Fibroblast of the aortic adventitia (primary cell): ENCODE data around the gene EDEM3. TPM values are rescaled to one million over a fixed set of nuclear protein-coding genes. Genes with fewer than 3 reads are reported as not detected.

Experiments
- DNase-seq: peaks from one replicate; pipeline ENCODE4 v3.0.0-alpha.2; 2010; ENCODE audit warnings: low read depth
- H3K4me3 ChIP-seq: 2 replicates; pipeline ENCODE4 v1.5.1; 2011; ENCODE audit warnings: low read depth, mild to moderate bottlenecking, control low read depth, low read length, moderate library complexity
- total RNA-seq: library from RNA; depleted of rRNA; stranded (reverse); fragments of >200 nt; gene quantifications from 2 replicates; pipeline ENCODE4 v1.2.3, GENCODE V29; 2012; ENCODE audit warnings: low replicate concordance
- TF ChIP-seq, protein P1 (sequence below): IDR thresholded peaks from 2 replicates; pipeline ENCODE4 v1.5.1; 2011; ENCODE audit warnings: mild to moderate bottlenecking, low read length, control low read depth, inconsistent platforms; ENCODE audit not compliant: insufficient read depth

The EDEM3 gene
- total RNA-seq, 1 donor: 47.0 TPM

DNA sequence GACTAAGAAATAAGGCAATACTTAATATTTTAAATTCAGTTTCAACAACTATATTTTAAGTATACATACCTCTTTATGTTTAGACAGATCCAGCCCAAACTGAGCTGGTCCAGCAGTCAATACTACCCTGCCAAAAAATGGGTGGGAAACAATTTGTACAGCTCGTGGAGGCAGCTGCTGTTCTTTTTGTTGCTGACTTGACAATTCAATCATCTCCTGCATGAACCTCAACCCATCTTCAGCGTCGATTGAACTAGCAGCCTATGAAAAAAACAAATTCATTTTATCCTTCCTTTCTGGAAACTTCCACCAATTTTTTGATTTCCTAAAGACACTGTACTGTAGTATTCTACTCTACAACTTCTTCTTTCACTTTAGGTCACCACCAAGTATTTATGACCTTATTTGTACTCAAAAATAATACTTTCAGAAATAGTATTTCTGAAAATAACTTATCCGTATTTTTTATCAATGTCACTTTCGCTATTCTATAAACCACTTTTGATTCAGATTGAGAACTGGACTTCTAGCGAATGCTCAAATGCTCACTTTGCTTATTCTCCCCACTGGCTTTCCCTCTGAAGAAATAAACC, 46.5 kb downstream of the EDEM3 start:
- TF ChIP-seq, protein P1, sequence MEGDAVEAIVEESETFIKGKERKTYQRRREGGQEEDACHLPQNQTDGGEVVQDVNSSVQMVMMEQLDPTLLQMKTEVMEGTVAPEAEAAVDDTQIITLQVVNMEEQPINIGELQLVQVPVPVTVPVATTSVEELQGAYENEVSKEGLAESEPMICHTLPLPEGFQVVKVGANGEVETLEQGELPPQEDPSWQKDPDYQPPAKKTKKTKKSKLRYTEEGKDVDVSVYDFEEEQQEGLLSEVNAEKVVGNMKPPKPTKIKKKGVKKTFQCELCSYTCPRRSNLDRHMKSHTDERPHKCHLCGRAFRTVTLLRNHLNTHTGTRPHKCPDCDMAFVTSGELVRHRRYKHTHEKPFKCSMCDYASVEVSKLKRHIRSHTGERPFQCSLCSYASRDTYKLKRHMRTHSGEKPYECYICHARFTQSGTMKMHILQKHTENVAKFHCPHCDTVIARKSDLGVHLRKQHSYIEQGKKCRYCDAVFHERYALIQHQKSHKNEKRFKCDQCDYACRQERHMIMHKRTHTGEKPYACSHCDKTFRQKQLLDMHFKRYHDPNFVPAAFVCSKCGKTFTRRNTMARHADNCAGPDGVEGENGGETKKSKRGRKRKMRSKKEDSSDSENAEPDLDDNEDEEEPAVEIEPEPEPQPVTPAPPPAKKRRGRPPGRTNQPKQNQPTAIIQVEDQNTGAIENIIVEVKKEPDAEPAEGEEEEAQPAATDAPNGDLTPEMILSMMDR: no peak
- no peak overlapping the region for H3K4me3 ChIP-seq
- no peak for DNase-seq

DNA sequence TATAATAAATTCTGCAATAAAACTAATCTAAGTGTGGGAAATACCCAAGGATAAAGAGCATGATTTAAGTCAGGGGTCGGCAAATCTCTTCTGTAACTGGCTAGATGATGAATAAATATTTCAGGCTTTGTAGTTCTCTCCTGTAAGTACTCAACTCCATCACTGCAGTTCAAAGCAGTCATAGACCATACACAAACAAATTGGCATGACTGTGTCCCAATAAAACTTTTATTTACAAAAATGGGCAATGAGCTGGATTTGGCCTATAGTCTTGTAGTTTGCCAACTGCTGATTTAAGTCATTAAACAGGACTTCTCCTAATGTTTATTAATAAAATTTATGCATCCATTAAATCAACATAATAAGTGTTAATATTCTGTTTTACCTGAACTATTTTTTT, 49.4 kb downstream of the EDEM3 start:
- H3K4me3 ChIP-seq: no peak overlapping the region
- TF ChIP-seq, protein P1: no peak
- DNase-seq: no peak

DNA sequence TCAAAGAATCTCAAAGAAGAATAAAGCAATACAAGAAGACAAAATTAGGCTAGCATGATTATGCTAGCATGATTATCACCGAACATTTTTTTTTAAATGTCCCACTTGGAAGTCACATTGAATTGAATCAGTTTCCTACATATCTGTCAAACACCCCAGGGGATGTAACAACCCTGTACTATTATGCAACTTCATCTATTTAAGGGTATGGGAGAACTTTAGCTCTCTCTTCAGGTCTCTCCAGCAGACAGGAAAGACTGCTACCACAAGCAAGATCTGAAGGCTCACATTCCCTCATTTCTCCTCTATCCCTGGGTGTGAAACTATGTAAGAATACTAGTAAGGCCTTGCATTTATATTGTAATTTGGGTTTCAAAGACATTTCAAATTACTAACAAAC, 52.8 kb downstream of the EDEM3 start:
- H3K4me3 ChIP-seq: no peak overlapping the region
- DNase-seq: no peak
- TF ChIP-seq, protein P1: no peak

DNA sequence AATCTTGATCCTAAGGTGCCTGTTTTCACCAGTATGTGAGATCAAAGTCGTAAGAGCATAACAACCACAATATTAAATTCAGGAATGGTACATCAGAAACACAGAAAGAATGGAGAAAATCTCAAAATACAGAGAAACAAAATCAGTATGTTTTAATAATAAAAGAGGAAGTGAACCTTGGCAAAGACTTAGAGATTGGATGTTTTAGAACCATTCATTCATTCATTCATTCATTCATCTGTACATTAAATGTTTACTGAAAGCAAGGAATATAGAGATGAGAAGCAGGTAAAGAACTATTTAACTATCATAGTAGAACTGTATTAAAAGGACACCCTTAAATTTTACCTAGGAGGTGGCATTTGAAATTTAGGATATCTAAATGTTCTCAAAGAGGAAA, 55.7 kb downstream of the EDEM3 start:
- DNase-seq: no peak
- no peak overlapping the region for H3K4me3 ChIP-seq
- TF ChIP-seq, protein P1: no peak

DNA sequence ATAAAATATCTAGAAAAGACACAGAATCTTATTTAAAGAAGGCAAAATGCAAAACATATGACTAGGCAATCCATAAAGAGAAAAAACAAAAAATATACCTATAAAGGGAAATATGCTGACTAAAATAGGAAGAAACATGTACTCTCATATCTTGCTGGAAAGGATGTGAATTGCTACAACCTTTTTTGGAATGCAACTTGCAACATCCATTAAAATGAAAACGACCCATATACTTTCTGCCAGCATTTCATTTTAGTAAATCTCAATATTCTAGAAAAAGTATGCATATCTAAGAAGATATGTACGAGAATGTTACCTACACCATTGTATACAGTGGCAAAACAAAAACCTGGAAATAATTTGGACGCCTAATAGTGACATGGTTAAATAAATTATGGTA, 56.6 kb downstream of the EDEM3 start:
- H3K4me3 ChIP-seq: no peak overlapping the region

DNA sequence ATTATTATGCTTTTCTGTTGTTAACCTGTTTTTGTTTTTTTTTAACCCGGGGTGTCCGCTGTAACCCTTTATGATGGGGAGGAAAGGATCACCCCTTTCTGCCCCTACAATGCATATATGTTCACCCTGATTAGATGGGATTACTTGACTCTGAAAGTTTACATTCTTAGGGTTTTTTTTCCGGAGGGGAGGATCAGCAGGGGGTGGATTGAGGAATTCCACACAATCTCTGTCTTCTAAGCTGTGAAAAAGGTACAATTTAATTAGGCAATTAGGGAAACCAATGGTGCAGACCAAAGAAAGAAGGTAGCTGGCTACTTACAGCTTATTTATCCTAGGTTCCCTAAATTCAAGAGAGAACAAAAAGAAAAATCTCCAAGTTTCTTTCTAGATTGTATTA, 58.3 kb downstream of the EDEM3 start:
- H3K4me3 ChIP-seq: no peak overlapping the region
- TF ChIP-seq, protein P1: no peak
- no peak for DNase-seq

More for the DNA sequence above, 56.6 kb downstream of the EDEM3 start:
- peak; percentile 20 for DNase-seq
- TF ChIP-seq, protein P1: no peak

DNA sequence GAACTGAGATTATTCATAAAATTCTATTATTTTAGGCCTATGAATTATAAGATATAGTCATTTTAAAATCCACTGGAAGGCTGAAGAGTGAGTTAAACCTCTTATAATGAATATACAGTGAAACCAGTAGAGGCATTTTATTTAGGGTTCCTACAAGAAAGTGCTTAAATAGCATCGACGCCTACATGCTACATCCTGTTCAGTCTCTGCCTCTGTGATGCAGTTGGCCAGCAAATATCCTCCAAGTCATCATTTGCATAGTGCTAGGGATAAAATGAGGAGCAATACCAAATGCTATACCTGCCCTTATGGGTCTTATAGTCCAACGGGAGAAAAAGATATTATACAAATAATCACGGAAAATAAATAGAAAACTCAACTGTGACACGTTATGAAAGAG, 59.6 kb downstream of the EDEM3 start:
- TF ChIP-seq, protein P1: no peak
- DNase-seq: peak; percentile 11
- no peak overlapping the region for H3K4me3 ChIP-seq
